NCI-H1436 treated with DMSO at 0.1 percent for 48 hours (cell line): ENCODE data around the gene WDR7.
A peak's percentile ranks its signal among the peaks of the same experiment; 100 is the strongest.

Source experiments
- DNase-seq: peaks from one replicate; lab custom pipeline; 2025; lab: John Stamatoyannopoulos, UW

The WDR7 gene

DNA sequence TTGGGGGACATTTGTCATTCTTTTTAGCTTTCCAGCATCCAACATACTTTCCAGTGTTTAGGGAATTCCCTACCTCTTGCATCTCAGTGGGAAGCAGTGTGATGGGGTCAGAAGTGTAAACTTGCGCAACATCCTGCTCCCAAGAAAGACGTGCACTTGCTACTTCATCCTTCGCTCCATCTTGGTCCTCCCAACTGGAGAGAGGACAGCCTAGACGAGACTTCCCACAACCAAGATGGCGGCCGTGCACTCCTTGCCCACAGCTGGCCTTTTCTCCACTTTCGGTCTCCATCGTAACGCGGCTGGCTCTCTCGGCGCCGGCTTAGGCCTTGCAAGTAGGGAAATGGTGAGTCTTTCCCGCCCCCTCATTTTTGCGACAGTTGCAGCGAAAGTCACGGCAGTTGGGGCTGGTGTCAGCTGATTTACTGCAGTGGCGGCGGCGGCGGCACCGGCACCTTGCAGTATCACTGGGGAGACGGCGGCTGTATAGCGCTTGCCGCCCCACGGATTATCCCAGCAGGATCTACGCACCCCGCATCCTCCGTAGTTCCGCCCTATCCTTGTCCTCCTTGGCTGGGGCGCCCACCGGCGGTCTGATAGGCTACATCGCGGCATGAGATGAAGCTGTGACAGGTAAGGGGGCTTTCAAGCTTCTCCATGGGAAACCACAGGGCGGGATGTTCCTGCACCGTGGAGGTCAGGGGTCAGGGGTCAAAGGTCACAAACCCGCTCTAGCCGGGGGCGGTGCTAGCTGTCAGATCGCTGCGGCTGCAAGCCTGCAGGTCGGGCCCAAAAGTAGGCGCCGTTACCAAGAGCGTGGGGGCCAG lies at the start of gene WDR7:
Gene WDR7 (plus strand): TSS at position 416 of the 827 bp plus-strand sequence. CDS start 21,157 bp downstream, outside the sequence.
- peak; percentile 85 for DNase-seq

DNA sequence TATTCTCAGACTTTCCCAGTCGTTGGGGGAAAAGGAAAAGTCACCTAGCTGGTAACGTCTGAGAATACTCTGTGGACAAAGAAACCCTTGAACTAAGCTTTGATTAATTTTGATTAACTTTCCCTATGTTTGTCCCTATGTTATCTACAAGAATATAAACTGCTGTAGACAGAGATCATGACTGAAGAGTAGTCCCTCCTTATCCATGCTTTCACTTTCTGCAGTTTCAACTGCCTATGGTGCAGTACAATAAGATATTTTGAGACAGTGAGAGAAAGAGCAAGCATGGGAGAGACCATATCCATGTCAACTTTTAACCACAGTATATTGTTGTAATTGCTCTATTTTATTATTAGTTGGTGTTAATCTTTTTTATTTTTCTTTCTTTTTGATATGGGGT lies 44.5 kb upstream of the WDR7 start:
- no peak for DNase-seq

DNA sequence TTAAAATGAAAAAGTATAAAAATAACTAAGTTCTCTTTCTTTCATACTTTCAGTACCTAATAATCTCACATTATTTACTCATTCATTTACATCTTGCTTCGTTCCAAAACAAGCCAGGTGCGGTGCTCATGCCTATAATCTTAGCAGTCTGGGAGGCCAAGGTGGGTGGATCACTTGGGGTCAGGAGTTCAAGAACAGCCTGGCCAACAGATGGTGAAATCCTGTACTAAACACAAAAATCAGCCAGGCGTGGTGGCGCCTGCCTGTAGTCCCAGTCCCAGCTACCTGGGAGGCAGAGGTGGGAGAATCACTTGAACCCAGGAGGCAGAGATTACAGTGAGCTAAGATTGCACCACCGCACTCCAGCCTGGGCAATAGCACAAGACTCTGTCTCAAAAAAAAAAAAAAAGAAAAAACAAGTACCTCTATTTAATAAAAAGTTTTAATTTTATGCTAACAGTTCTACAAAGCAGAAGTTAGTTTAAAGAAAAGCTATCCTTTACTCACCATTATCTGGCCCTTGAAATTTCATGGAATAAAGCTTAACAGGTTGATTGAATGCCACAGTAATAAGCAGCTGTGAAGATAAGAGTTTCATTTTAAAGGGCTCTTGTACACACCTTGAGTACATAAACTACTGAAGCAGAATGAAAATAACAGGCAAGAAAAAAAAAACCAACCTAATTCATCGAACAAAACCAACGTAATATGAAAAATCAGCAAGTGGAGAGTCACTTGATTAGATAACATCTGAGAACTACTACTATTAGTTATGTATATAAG lies 35.2 kb upstream of the WDR7 start:
- no peak for DNase-seq

DNA sequence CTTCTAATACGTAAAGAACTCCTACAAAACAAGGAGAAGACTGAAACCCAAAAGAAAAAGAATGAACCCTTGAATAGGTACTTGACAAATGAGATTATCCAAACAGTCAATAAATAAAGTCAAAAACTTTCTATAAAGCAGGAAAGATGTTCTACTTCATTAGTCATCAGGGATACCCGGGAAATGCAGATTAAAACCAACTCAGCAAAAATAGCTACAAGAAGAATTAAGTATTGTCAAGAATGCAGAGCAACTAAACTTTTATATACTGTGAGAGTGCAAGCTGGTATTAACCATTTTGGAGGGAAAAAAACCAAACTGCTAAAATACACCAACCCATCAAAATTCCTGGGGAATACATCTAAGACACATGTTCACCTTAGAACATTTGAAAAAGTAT lies 23.2 kb upstream of the WDR7 start:
- no peak for DNase-seq

GRCh38 chr18:56632070-56633022 lies 18.8 kb upstream of the WDR7 start:
- DNase-seq, result no peak

DNA sequence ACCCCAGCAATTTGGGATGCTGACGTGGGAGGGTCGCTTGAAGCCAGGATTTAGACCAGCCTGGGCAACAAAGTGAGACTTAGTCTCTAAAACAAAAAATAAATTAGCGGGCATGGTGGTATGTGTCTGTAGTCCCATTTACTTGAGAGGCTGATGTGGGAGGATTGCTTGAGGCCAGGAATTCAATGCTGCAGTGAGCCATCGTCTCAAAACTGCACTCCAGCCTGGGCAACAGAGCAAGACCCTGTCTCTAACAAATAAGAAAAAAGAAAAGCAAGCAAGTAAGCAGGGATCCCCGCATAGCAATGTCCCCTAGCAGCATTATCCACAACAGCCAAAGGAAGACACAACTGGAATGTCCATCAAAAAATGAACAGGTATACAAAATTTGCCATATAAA lies 16.2 kb upstream of the WDR7 start:
- DNase-seq, result no peak

- no peak for DNase-seq
Observed at GRCh38 chr18:56637176-56637575, 14.0 kb upstream of the WDR7 start.

GRCh38 chr18:56637711-56638231 lies 13.4 kb upstream of the WDR7 start:
- DNase-seq, result no peak

DNA sequence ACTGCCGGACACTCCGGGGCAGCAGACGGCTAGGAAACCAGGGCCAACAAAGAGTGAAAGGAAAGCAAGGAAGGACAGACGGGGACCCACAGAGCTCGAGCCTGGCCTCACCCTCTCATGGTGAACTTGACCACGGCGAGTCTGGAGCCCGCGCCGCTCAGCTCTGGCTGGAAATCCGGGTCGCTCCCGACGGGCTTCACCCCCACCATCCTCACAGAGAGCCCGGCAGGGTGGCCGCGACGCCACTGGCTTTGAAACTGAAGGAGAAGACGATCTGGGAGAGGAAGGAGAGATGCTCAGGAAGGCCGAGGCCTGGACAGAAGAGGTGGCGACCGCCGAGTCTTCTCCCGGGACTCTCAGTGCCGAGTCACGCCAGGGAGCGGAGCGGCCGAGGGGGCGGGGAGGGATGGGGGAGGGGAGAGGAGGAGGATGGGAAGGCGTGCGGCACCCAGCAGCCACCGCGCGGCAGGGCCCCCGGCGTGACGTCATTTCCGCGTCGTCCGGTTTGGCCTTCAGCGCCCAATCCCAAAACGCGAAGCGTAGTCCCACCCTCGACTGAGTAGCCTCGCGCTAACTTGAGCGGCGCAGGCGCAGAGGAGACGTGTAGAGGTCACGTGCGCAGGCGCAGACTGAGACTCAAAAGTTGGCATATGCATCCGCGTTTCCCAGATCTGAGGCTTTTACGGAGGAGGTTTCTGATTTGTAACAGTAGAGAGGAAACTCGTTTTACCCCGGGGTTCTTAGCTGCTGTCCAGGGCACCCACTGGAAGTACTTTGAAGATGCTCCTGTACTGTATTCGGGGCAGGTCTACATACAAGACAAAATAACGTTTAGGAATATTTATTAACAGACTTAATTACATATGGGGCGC lies 12.7 kb upstream of the WDR7 start, which contains the start of gene TXNL1:
Gene TXNL1 (minus strand): TSS at position 361 of the 872 bp plus-strand sequence. CDS start 152 bp downstream, at position 209.
- peak; percentile 91 for DNase-seq

- DNase-seq, result no peak
Observed at GRCh38 chr18:56639104-56639381, 12.1 kb upstream of the WDR7 start.

- no peak for DNase-seq
Observed at GRCh38 chr18:56639571-56639970, 11.6 kb upstream of the WDR7 start.

DNA sequence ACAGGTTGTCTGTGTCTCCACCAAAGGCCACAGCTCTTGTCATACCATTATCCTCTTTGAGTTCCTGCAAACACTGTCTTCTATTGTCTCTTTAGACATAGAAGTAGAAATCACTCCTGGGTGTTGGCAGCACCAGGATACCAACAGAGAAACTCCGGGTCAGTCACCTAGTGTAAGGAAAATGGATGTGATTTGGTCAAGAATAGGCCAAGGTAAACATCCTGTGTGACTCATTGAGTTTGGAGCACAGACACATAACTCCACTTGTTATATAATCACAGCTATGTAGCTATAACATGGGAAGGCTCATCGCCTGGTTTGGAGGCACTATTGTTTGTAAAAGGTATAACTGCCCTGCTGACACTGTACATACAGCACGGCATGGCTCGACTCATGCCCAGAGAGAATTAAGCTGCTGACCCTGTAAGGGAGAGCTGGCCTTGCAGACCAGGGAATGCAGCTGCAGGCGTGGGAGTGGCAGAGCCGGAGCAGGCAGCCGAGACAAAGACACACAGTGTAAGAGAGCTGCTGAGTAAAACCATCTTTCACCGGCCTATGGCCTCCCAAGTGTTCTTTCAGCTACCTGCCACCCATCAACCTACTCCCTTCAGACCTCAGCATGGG lies 9.3 kb upstream of the WDR7 start:
- DNase-seq, result no peak

- no peak for DNase-seq
Observed at GRCh38 chr18:56643381-56643780, 7.8 kb upstream of the WDR7 start.

GRCh38 chr18:56645415-56646016 lies 5.6 kb upstream of the WDR7 start:
- no peak for DNase-seq

- no peak for DNase-seq
Observed at GRCh38 chr18:56647071-56647470, 4.1 kb upstream of the WDR7 start.

GRCh38 chr18:56647951-56648893 lies 2.9 kb upstream of the WDR7 start:
- DNase-seq, result no peak

- DNase-seq, result no peak
Observed at GRCh38 chr18:56649996-56650395, 1.2 kb upstream of the WDR7 start.

DNA sequence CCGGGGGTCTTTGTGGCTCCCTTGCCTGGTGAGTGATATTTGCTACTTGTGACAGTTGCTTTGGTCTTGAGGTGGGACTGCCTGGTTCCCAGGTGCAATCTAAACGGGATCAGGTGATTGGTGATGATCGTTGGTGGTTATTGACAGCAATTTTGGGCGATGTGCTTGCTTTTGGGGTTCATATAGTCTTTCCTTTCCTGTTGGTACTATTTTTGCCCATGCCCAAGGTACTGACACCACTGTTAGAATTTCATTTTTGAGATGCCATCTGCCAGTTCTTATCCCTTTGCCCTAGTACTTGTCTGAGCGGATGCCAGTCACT lies 573 bp downstream of the WDR7 start:
- DNase-seq, result no peak

DNA sequence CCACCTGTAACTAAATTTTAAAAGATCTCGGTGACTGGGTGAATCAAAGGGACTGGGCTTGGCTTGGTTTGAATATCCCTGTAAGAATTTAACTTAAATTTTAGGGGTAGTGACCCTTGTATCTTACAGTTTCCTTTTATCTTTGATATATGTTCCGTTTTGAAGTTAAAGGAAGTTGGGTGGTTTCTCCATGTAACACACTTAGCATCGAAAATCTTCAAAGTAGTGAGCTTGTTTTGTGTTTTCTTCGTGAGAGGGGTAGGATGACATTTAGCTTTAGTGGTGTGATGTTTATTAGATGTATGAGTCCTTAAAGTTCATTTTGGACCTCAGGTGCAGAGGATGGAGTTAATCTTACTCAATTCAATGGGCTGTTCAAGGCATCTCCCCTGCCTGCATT lies 1.6 kb downstream of the WDR7 start:
- no peak for DNase-seq
